ENCODE results near the gene NPPA.

Gene NPPA

GRCh38 chr1:11873395-11874257 lies 26.0 kb upstream of the NPPA start:
- no peak for DNase-seq

DNA sequence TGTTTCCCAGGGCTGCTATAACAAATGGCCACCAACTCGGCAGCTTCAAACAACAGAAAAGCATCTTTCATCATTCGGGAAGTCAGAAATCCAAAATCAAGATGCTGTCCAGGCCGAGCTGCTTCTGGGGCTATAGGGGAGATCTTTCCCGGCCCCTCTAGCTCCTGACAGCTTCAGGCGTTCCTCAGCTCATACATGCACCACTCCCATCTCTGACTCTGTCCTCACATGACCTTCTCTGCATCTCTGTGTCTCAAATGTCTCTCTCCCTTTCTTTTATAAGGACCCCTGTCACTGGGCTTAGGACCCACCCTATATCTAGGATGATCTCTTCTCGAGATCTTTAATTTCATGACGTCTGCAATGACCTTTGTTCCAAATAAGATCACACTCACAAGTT lies 25.0 kb upstream of the NPPA start:
- no peak for DNase-seq

DNA sequence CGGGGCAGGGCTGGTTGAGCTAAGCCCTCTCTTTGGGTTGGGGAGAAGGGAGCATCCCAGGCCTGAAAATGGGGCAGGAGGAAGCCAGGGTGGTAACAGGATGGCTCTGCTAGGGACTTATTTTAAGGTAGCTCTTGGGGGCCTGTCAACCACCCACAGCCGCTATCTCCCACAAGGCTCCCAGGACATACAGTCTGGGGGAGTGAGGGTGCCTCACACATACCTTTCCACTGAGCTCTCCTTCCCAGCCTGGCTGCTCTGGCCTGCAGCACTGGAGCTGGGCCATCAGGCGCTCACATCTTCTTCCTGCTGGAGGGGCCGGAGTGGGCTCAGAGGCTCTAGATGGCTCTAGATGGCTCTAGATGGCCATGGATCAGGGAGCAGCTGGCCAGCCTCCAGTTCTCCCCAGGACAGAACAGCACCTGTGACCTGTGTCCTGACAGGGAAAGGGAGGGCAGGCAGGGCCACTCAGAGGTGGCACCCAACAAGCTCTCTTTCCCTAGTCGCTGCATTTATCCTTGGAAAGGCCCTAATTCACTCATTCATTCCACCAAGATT lies 22.1 kb upstream of the NPPA start:
- DNase-seq = no peak

DNA sequence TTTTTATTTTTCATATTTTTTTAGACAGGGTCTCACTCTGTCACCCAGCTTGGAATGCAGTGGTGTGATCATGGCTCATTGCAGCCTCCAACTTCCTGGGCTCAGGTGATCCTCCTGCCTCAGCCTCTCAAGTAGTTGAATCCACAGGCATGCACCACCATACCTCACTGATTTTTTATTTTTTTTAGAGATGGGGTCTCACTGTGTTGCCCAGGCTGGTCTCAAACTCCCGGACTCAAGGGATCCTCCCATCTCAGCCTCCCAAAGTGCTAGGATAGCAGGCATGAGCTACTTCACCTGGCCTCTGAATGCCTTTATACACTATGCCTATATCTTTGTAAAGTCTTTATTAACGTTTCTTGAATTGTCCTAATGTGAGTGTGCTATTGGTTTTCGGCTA lies 21.5 kb upstream of the NPPA start:
- DNase-seq = no peak

DNA sequence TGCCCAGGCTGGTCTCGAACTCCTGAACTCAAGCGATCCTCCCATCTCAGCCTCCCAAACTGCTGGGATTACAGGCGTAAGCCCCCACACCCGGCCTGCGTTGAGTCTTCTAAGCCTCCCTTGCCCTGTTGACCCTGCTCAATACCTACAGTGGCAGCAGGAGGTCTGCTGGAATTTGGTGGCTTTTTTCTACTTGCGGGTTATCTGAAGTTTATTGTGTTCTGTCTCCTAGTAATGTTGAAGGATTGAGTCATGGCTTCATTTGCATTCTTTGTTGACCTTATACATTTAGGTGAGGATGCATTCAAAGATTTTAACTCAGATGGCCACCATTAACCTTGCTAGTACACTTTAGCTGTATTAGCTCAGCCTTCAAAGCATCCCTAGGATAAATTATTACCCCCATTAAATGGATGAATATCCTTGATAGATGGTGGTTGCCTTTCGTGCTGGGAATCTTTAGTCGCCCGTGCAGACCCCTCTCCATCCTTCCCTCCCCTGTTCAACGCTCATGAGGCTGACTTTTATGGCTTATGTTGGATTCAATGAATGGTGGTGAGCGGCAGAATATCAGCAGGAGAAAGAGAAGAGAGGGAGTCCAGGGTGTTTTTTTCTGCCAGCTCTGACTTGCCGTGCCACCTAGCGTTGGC lies 20.9 kb upstream of the NPPA start:
- DNase-seq = no peak

DNA sequence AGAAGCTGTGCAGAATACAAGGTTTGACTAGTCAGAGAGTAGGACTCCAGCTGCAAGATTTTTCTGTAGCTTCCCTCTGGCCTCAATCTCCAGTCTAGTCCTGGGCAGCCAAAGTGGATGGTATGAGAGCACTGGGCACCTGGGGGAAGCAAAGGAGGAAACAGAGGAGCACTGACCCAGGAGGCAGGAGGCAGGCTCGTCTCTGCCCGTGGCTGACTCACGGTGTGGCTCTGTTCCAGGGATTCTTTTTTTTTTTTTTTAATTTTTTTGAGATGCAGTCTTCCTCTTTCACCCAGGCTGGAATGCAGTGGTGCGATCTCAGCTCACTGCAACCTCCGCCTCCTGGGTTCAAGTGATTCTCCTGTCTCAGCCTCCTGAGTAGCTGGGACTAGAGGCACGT lies 15.3 kb upstream of the NPPA start:
- no peak for DNase-seq

DNA sequence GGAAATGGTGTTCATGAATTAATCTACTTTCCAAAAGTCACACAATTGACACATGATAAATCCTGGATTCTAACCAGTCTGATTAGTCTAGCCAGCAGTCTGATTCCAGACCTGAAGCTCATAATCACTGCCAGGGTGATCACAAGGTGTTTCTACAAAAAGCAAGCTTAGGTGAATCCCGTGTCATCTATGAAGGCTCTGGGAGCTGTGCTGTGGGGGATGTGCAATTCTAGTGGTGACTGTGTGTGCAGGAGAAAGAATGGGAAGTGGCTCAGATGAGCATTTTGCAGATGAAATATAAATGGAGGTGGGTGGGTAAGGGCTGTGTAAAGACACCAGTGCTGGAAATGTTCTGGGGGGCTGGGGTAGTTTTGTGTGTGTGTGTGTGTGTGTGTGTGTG lies 13.0 kb upstream of the NPPA start:
- DNase-seq = no peak

DNA sequence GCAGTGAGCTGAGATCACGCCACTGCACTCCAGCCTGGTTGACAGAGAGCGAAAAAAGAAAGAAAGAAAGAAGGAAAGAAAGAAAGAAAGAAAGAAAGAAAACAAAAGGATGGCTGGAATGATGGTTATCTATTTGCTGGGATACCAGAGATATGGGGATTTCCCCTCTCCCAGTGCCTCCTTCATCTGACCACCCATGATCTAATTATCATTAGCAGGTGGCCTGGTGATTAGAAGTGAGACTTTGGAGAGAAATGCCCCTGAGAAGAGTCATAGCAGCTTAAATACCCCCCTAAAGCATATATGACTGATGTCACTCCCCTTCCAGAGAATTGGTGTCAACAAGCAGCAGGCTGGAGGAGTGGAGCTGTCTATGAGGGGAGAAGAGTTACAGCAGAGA lies 12.5 kb upstream of the NPPA start:
- DNase-seq = no peak

- no peak for DNase-seq
These were observed 11.6 kb upstream of the NPPA start for GRCh38 chr1:11858968-11859871.

DNA sequence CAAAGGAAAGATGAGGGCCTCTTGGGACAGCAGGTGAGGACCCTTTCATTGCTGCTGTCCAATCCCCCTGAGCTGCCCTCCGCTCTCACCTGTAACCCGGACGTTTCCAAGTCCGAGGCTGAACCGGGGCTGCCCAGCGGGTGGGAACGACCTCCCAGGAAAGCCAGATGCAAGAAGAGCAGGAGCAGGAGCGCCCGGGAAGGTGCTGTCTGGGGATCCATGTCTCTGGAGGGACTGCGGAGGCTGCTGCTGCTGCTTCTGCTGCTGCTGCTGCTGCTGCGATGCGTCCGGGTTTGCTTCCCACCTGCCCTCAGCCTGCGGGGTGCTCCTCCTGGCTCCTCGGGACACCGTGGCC lies 11.0 kb upstream of the NPPA start, which contains the start of gene NPPB:
TSS of gene NPPB (minus strand) at position 333 of the 355 bp plus-strand sequence. CDS start at position 221, 112 bp downstream.
- no peak for DNase-seq

GRCh38 chr1:11858158-11858557 lies 10.6 kb upstream of the NPPA start:
- no peak for DNase-seq

GRCh38 chr1:11857164-11857851 lies 9.7 kb upstream of the NPPA start:
- DNase-seq = no peak

- no peak for DNase-seq
These were observed 9.1 kb upstream of the NPPA start for GRCh38 chr1:11856698-11857097.

DNA sequence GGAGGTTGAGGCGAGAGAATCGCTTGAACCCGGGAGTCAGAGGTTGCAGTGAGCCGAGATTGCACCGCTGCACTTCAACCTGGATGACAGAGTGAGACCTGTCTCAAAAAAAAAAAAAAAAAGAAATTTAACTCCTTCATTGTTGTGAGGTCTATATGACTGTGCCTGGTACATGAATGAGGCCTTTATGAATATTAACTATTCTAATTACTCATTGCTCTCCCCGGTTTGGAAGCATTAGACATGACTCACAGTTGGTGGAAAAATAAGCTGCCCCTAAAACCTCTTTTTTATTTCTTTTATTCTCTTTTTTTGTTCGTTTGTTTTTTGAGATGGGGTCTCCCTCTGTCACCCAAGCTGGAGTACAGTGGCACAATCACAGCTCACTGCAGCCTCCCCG lies 7.8 kb upstream of the NPPA start:
- DNase-seq = no peak

DNA sequence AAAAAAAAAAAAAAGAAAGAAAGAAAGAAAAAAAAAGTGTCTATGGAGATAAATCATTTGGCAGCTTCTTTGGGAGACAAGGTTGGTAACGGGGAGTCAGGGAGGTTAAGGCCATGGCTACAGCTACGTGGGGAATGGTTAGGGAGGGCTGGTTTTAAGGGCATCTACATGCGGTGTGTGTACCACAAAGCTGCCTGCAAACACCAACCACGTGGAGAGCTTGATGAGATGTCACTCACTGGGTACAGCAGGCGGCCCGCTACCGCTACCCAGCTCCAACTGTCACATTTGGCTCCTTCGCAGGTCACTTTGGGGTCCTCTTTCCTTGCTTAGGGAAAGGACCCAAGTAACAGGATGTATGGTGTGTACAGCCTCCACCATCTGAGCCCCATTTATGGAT lies 6.9 kb upstream of the NPPA start:
- no peak for DNase-seq

GRCh38 chr1:11851180-11851579 lies 3.6 kb upstream of the NPPA start:
- no peak for DNase-seq

DNA sequence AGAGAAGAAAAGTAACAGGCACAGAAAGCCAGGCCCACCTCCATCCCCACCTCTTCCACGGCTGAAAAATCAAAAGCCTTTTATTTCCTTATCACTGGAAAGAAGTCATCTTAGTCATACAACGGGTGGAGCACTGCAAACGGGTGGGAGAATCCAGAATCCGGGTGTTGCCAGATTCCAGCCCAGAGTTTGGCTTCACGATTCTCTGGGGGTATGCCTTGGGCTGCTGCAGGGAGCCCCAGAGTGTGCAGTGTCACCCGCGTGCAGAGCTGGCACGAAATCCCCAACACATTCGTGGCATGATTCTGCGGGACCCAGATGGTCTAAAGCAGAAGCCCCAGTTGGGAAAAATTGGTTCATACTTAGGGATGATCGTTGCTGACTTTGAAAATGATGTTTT lies 2.6 kb upstream of the NPPA start:
- no peak for DNase-seq

GRCh38 chr1:11848373-11848700 lies 754 bp upstream of the NPPA start:
- no peak for DNase-seq

DNA sequence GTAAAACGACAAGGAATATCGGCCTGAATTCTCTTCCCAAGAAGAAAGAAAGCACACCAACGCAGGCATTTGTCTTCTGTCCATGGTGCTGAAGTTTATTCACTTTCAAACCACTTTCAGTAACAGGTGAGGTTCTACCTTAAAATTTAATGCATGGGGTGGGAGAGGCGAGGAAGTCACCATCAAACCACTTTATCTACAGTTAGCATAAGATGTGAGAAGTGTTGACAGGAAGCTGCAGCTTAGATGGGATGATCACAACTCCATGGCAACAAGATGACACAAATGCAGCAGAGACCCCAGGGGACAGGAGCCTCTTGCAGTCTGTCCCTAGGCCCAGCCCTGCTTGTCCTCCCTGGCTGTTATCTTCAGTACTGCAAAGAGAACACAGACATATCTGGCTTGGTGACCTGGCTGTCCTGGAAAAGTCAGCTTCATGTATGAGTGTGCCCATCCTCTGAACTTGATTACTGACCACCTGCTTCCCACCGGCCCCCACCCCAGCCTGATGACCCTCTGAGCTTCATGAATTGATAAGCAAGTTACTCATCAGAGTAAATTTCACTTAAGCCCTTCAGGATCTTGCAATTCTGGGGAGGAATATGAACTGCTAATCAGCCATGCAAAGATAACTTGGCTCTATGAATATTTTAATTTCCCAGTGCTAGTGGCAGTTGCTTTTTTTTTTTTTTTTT lies 1.8 kb downstream of the NPPA start:
- no peak for DNase-seq

DNA sequence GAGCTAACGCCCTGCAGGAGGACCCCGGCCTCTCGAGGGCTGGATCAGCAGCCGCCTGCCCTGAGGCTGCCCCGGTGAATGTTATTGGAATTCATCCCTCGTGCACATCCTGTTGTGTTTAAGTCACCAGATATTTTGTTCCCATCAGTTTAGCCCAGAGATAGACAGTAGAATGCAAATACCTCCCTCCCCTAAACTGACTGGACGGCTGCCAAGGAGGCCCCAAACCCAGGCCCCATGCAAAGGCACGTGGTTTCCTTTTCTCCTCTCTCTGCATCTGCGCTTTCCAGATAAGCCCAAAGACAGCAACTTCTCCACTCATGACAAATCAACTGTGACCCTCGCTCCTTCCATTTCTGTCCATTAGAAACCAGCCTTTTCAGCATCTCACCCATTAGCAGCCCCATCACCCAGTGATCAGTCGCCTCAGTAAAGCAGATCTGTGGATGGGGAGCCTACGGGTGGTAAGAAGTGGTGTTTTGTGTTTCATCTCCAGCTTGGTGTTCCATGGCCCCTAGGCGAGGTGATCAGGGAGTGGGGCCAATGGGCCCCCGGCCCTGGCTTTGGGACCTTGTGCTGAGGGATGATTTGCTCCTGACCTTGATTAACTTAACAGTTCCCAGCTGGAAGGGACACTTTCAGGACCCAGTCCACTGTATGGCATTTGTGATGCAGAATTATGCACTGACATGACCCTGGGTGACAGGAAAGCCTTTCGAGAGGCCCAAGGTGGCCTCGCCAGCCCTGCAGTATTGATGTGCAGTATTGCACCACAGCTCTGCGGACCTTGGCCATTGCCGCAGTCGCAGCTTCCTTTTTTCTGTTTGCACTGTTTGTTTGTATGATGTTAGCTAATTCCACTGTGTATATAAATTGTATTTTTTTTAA lies 5.2 kb downstream of the NPPA start:
- DNase-seq = no peak
